A172 (cell line): ENCODE data around the gene SKP1. TPM values are rescaled to one million over a fixed set of nuclear protein-coding genes. Genes with fewer than 3 reads are reported as not detected.

ENCODE experiments used
- DNase-seq: peaks from one replicate; pipeline ENCODE4 v3.0.0-alpha.2; 2015; ENCODE audit warnings: low spot score
- total RNA-seq: library from RNA; depleted of rRNA; stranded (reverse); fragments of >200 nt; shearing (Covaris generic); gene quantifications from 2 replicates; pipeline ENCODE4 v1.2.3, GENCODE V29; 2014; rRNA removed

The SKP1 gene
- total RNA-seq, 1 experiment from 2014 or later, result 590 TPM

DNA sequence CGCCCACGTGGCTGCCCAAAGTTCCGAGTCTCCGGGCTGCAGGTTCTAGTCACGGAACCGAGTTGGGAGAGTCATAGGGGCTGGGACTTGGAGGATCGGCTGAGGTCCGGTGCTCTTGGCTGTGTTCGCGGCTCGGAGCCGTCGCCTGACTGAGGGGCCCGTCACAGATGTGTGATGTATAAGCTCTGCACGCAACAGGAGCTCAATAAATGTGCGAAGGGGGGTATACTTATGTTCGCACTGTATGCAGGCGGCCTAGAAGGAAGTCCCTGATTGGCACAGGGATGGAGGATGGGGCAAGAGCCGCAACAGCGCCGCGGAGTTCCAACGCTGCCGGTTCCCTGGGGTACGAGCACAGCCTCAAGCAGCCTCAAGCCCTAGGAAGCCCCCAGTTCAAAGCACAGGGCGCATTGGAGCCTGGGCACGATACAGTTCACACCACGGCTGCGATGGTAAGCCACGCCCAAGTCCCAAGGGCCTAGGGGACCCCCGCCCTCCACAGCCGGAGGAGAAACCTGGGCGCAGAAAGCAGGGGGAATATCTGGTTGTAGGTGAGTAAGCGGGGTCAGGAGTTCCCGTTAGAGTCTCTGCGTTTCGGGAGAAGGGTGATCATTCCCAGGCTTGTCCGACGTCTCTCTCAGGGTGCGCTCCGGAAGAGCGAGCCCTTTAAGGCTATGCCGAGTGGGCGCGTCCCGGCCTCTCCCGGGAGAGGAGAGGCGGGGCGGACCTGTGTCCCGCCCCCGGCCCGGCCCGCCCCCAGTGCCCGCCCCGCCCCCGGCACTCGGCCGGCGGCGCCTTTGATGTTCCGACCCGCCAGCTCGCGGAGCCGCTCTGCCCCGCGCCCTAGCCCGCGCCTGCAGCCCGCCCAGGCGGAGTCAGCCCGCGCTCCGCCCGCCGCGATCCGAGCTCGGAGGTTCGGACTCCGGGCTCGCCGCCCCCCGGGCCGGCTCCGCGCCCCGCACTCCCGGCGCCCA is 62.6 kb downstream of the SKP1 start, which contains the start of gene TCF7:
TCF7 (plus strand) TSS at position 780 of the 974 bp plus-strand sequence. CDS start 226 bp downstream, outside the sequence.
- DNase-seq, result peak; percentile 74

- no peak for DNase-seq
Observed at GRCh38 chr5:134113363-134113889, 63.3 kb downstream of the SKP1 start.

- DNase-seq, result no peak
Observed at GRCh38 chr5:134112726-134113362, 63.9 kb downstream of the SKP1 start.

GRCh38 chr5:134111741-134112647 is 64.8 kb downstream of the SKP1 start:
- DNase-seq, result peak; percentile 60

DNA sequence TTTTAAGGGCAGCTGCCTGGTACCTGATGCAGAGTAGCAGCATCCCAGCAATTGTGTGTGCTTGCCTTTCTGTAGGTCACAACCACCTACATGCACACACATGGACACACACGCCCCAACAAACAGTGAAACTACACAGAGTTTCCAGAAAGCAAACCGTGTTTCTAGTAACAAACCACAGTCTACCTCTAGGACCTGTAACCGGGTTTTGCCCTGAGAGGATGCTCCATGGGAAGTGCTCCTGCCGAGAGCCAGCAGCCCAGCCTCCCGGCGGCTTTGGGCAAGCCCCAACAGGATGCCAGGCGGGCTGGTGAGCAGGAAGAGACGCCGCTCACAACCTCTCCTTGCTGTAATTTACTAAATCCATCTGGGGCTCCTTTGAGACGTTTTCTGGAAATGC is 66.4 kb downstream of the SKP1 start:
- no peak for DNase-seq

- no peak for DNase-seq
Observed at GRCh38 chr5:134107779-134108178, 69.0 kb downstream of the SKP1 start.

GRCh38 chr5:134106991-134107701 is 69.6 kb downstream of the SKP1 start:
- DNase-seq, result no peak

DNA sequence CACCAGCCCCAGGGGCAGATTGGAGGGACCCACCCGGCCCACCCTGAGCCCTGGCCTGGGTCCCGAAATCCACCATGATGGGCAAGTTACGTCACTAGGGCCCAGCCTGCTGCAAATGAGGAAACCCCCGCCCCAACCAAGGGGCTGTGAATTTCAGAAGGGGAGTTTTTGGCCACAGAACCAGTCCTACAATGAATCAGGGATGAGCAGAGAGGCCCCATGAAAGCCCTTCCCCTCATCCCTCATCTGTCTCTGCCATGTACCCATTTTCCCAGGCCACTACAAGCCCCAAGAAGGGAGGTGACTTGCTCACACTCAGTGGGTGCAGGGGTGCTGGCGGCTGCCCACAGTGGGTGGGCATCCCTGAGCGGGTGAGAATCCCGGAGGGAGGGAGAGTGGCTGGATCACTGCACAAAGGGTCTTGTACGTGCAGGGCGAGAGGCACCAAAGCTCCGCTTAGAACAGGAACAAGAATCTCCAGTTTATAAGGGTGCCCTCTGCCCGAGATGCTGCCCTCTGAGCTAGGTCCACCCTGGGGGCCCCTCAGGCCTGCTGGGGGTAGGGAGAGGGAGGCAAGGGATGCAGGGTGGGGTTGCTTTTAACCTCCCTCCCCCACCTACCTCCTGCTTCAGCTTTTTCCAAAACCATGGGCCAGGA is 72.6 kb downstream of the SKP1 start:
- DNase-seq, result no peak

DNA sequence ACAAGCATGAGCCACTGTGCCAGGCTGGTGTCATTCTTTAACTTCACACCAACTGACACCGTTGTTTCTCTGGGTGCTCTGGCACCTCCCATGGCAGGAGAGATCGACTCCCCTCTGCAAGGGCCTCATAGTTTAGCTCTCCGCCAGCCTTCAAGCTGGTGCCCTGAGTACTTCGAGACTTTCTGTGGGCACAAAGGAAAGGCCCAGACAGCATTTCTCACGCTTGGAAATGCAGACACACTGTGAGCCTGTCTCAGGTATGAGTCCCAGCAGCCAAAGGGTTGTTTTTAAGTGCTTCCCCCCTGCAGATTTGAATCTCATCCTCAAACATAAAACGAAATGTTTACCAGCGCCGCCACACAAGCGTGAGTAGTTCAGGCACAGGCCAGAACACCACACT is 73.4 kb downstream of the SKP1 start:
- no peak for DNase-seq

- peak; percentile 33 for DNase-seq
Observed at GRCh38 chr5:134101686-134102439, 74.9 kb downstream of the SKP1 start.

- peak; percentile 83 for DNase-seq
Observed at GRCh38 chr5:134100283-134101091, 76.3 kb downstream of the SKP1 start.

DNA sequence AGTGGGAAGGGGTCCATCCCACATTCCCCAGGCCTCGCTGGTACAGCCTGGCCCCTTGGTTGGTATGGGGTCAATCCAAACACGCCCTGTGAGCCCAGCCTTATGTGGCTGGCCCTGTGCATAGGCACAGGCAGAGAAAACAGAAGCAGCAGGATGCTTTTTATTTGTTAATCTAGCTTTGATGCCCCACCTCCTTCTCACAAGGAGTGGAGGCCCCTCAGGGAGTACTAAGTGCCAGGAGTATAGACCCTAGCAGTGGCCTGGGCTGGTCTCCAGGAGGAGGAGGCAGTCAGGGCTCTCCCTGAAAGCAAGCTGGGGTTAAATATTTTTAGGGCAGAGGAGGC is 76.8 kb downstream of the SKP1 start:
- DNase-seq, result no peak

DNA sequence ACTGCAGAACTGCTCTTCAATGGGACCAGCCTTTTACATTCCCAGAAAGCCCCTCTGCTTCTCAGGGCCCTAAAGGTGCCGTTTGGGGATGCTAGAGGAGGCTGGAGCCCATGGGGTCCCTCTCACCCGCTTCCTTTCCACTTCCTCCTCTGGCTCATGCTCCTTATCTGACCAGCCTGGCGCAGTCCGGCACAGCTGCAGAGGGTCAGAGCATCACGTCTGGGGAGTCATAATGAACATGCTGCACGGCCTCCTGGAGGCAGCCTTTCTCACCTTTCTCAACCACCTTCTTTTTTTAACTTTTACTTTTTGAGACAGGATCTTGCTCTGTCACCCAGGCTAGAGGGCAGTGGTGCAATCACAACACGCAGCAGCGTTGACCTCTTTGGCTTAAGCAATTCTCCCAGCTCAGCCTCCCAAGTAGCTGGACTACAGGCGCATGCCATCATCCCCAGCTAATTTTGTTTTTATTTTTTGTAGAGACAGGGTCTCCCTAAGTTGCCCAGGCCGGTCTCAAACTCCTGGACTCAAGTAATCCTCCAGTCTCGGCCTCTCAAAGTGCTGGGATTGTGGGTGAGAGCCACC is 77.4 kb downstream of the SKP1 start:
- no peak for DNase-seq

Other genes starting within 250 kb of the SKP1 start
- 178 and 190 TPM in 2 replicates for gene C5orf15, start 208.3 kb downstream of the SKP1 start, total RNA-seq
- 554 and 618 TPM in 2 replicates for gene VDAC1, start 172.0 kb downstream of the SKP1 start, total RNA-seq
- 3.8 and 4.8 TPM in 2 replicates for gene TCF7, start 62.3 kb downstream of the SKP1 start, total RNA-seq
- gene PPP2CA, start 49.1 kb upstream of the SKP1 start, total RNA-seq, result 306 and 365 TPM in 2 replicates
- 2.5 and 5.2 TPM in 2 replicates for gene CDKL3, start 190.2 kb upstream of the SKP1 start, total RNA-seq
- 36.6 and 44.0 TPM in 2 replicates for gene UBE2B, start 194.6 kb upstream of the SKP1 start, total RNA-seq
- gene CDKN2AIPNL, start 234.9 kb upstream of the SKP1 start, total RNA-seq, result 68.4 and 70.6 TPM in 2 replicates